CD4-positive, alpha-beta T cell (primary cell): ENCODE data around the gene NAIF1. TPM values are rescaled to one million over a fixed set of nuclear protein-coding genes. Genes with fewer than 3 reads are reported as not detected.

Experiments
- ATAC-seq: fragments of 200-7000 bp; cut with Tn5 transposase; one replicate; pipeline ENCODE4 v1.10.0; 2022; ENCODE audit warnings: mild to moderate bottlenecking; ENCODE audit not compliant: poor library complexity
- CTCF ChIA-PET: fragments of 350-600 bp; sonication (Branson Sonifier 250); formaldehyde crosslinking; loops from one replicate; lab custom pipeline; 2021; ENCODE audit warnings: antibody characterized with exemption, inconsistent platforms; lab: Charles Lee
- POLR2A ChIA-PET: fragments of 350-600 bp; sonication (Branson Sonifier 250); formaldehyde crosslinking; loops from one replicate; lab custom pipeline; 2021; ENCODE audit warnings: antibody characterized with exemption, inconsistent platforms; lab: Charles Lee
- DNase-seq, 14 experiments: peaks; one replicate each; pipeline ENCODE4 v3.0.0-alpha.2; 2013 to 2020; ENCODE audit warnings: mixed read lengths in 2 of 14
- H3K27ac ChIP-seq, 2 donors: one replicate each; pipeline versions ENCODE4 v1.5.1 to v1.7.0; 2013; ENCODE audit warnings: low read length in 2 of 2, low read depth in 1 of 2, mild to moderate bottlenecking in 1 of 2
- H3K27me3 ChIP-seq, 2 experiments: 1 replicate in 1 of 2; 2 replicates in 1 of 2; pipeline versions ENCODE4 v1.6.1 to v1.7.0; 2013; ENCODE audit warnings: low read length in 2 of 2, control low read depth in 1 of 2, mild to moderate bottlenecking in 1 of 2, moderate library complexity in 1 of 2; ENCODE audit not compliant: insufficient read depth in 2 of 2, control insufficient read depth in 1 of 2
- H3K36me3 ChIP-seq: one replicate; pipeline ENCODE4 v1.6.1; 2013; ENCODE audit warnings: low read length, control low read depth; ENCODE audit not compliant: insufficient read depth
- H3K4me1 ChIP-seq: one replicate; pipeline ENCODE4 v1.6.1; 2013; ENCODE audit warnings: low read length, control low read depth; ENCODE audit not compliant: insufficient read depth
- H3K4me3 ChIP-seq: one replicate; pipeline ENCODE4 v1.5.1; 2013; ENCODE audit warnings: mild to moderate bottlenecking, low read length, moderate library complexity
- H3K9me3 ChIP-seq, 2 experiments: 1 replicate in 1 of 2; 2 replicates in 1 of 2; pipeline versions ENCODE4 v1.6.1 to v1.7.0; 2013; ENCODE audit warnings: low read length in 2 of 2, mild to moderate bottlenecking in 2 of 2, control low read depth in 1 of 2, moderate library complexity in 1 of 2; ENCODE audit not compliant: control insufficient read depth in 1 of 2, insufficient read depth in 1 of 2
- H3K27ac Mint-ChIP-seq: one replicate; pipeline ENCODE4 v1.8.0; 2020; ENCODE audit warnings: mixed read lengths
- H3K27me3 Mint-ChIP-seq: one replicate; pipeline ENCODE4 v1.8.0; 2021; ENCODE audit warnings: mixed read lengths
- H3K36me3 Mint-ChIP-seq: one replicate; pipeline ENCODE4 v1.8.0; 2021; ENCODE audit warnings: low read depth, mixed read lengths
- H3K4me1 Mint-ChIP-seq: one replicate; pipeline ENCODE4 v1.8.0; 2021; ENCODE audit warnings: low read depth, mixed read lengths
- H3K4me3 Mint-ChIP-seq: one replicate; pipeline ENCODE4 v1.8.0; 2020; ENCODE audit warnings: mild to moderate bottlenecking, mixed read lengths
- H3K9me3 Mint-ChIP-seq: one replicate; pipeline ENCODE4 v1.8.0; 2020; ENCODE audit warnings: mixed read lengths
- CTCF ChIP-seq: fragments of 200-600 bp; IDR thresholded peaks from one replicate; pipeline ENCODE4 v1.8.0; 2022; ENCODE audit warnings: antibody characterized with exemption, mild to moderate bottlenecking
- intact Hi-C, 2 experiments: fragments of 100-400 bp; cut with DNase I in 1 of 2; cut with micrococcal nuclease in 1 of 2; formaldehyde crosslinking; loops; one replicate each; pipeline versions ENCODE4 v1.15.1 to v1.9.0; 2023 to 2025; cut with DNase I, micrococcal nuclease
- total RNA-seq, 174 experiments: library from RNA in 2 of 174; stranded (reverse) in 2 of 174; gene quantifications; one replicate each; pipeline ENCODE4 v1.2.3 and lab custom pipeline; 2021 to 2026

The NAIF1 gene
- total RNA-seq, 2 experiments from 2014 or later: 11.5 to 16.8 TPM

- peaks cover 26% of the 10 kb centered on the region for H3K4me1 ChIP-seq
- CTCF ChIA-PET: no interaction called here
Observed at GRCh38 chr9:128015696-128016095, 51.4 kb downstream of the NAIF1 start.

More at GRCh38 chr9:128015696-128016095, 51.4 kb downstream of the NAIF1 start:
- POLR2A ChIA-PET: interaction anchor here (1.1 to 12.6 kb wide), 2 partner anchors 8 to 12 kb away, joined by 4 to 253 read pairs; no protein-coding TSS in a partner anchor
- H3K36me3 ChIP-seq: no peaks in the 10 kb centered on the region
- no peak for TF ChIP-seq CTCF
- Mint-ChIP-seq H3K27ac (no peak overlapping the region), H3K4me3 (no peak overlapping the region), H3K36me3 (no peaks in the 10 kb centered on the region), H3K4me1 (peaks cover 45% of the 10 kb centered on the region), H3K9me3 (no peaks in the 10 kb centered on the region), H3K27me3 (no peaks in the 10 kb centered on the region)
- no peak for DNase-seq
- intact Hi-C loops: no loop called here
- H3K4me3 ChIP-seq: no peak overlapping the region
- no peaks in the 10 kb centered on the region for H3K27me3 ChIP-seq
- H3K27ac ChIP-seq: no peak overlapping the region
- H3K9me3 ChIP-seq: no peaks in the 10 kb centered on the region
- ATAC-seq: no peak

Other genes with a start within 250 kb of the NAIF1 start
- gene ENG, start 212.7 kb downstream of the NAIF1 start, total RNA-seq: 1 to 10 TPM; 2.5 to 2.6 TPM
- 10 to 100 TPM; 46.7 to 52.6 TPM for gene AK1, start 189.6 kb downstream of the NAIF1 start, total RNA-seq
- gene ST6GALNAC6, start 167.7 kb downstream of the NAIF1 start, total RNA-seq: 10 to 100 TPM; 93.1 to 97.5 TPM
- 10 to 100 TPM; 28.7 to 30.2 TPM for gene ST6GALNAC4, start 150.3 kb downstream of the NAIF1 start, total RNA-seq
- gene PIP5KL1, start 136.5 kb downstream of the NAIF1 start, total RNA-seq: 1 to 10 TPM; 2.9 to 3.3 TPM
- 10 to 100 TPM; 41.7 to 47.6 TPM for gene DPM2, start 129.5 kb downstream of the NAIF1 start, total RNA-seq
- gene EEIG1, start 86.3 kb downstream of the NAIF1 start, total RNA-seq: 100 to 1,000 TPM; 440 to 463 TPM
- 10 to 100 TPM; 16.9 to 17.7 TPM for gene SLC25A25, start 912 bp upstream of the NAIF1 start, total RNA-seq
- 10 to 100 TPM; 43.7 to 43.8 TPM for gene PTGES2, start 60.4 kb upstream of the NAIF1 start, total RNA-seq
- gene LCN2, start 82.1 kb upstream of the NAIF1 start, total RNA-seq: not detected
- 10 to 100 TPM; 53.6 to 55.9 TPM for gene BBLN, start 92.9 kb upstream of the NAIF1 start, total RNA-seq
- gene CIZ1, start 124.3 kb upstream of the NAIF1 start, total RNA-seq: 100 to 1,000 TPM; 106 to 107 TPM
- gene DNM1, start 136.1 kb upstream of the NAIF1 start, total RNA-seq: 1 to 10 TPM; 1.8 to 2.5 TPM
- 10 to 100 TPM; 44.3 to 48.3 TPM for gene GOLGA2, start 208.7 kb upstream of the NAIF1 start, total RNA-seq
- gene SWI5, start 209.0 kb upstream of the NAIF1 start, total RNA-seq: 1 to 10 TPM; 3.0 to 4.1 TPM